K562 (cell line): ENCODE measurements around the gene FAM120B. TPM values are rescaled to one million over a fixed set of nuclear protein-coding genes. Genes with fewer than 3 reads are reported as not detected.

Experiments
- KLF1 ChIP-seq: fragments of 450-650 bp; IDR thresholded peaks from 2 replicates; pipeline ENCODE4 v1.6.1; 2016; ENCODE audit warnings: missing genetic modification characterization, missing compliant biosample characterization
- KLF6 ChIP-seq: fragments of 250-450 bp; sonication (Bioruptor Pico); IDR thresholded peaks from 2 replicates; pipeline ENCODE4 v1.4.0; 2020; ENCODE audit warnings: mild to moderate bottlenecking, moderate library complexity, borderline replicate concordance
- MAFF ChIP-seq: IDR thresholded peaks from 2 replicates; pipeline ENCODE4 v1.6.1; 2012; ENCODE audit warnings: low read length, improper control_type of control experiment
- NR4A1 ChIP-seq, 2 experiments: fragments of 250-450 bp in 1 of 2; fragments of 450-650 bp in 1 of 2; sonication (Bioruptor Pico) in 1 of 2; IDR thresholded peaks; 2 replicates each; pipeline versions ENCODE4 v1.4.0 to v1.6.1; 2016 to 2020; ENCODE audit warnings: mild to moderate bottlenecking in 2 of 2, missing compliant biosample characterization in 1 of 2, missing genetic modification characterization in 1 of 2, moderate library complexity in 1 of 2
- POLR2B ChIP-seq: fragments of 450-650 bp; IDR thresholded peaks from 2 replicates; pipeline ENCODE4 v1.6.1; 2018; ENCODE audit warnings: low read depth; ENCODE audit not compliant: partially characterized antibody
- RCOR1 ChIP-seq, 2 experiments: IDR thresholded peaks; 2 replicates each; pipeline ENCODE4 v1.6.1; 2012; ENCODE audit warnings: low read depth in 2 of 2, low read length in 2 of 2, borderline replicate concordance in 1 of 2, improper control_type of control experiment in 1 of 2
- RFX7 ChIP-seq: fragments of 250-450 bp; sonication (Bioruptor Pico); IDR thresholded peaks from 2 replicates; pipeline ENCODE4 v1.5.1; 2021; ENCODE audit warnings: mild to moderate bottlenecking
- SLC30A9 ChIP-seq: fragments of 250-450 bp; sonication (Bioruptor Pico); IDR thresholded peaks from 2 replicates; pipeline ENCODE4 v1.8.0; 2022; ENCODE audit warnings: mild to moderate bottlenecking, moderate library complexity
- ZNF583 ChIP-seq: fragments of 250-450 bp; sonication (Bioruptor Pico); IDR thresholded peaks from 2 replicates; pipeline ENCODE4 v1.4.0; 2020
- ZNF778 ChIP-seq: fragments of 450-650 bp; formaldehyde crosslinking; IDR thresholded peaks from 2 replicates; pipeline ENCODE4 v1.4.0; 2020; ENCODE audit warnings: mild to moderate bottlenecking, moderate library complexity
- polyA plus RNA-seq, 8 experiments: library from polyadenylated mRNA; depleted of rRNA in 4 of 8; stranded (reverse) in 5 of 8; unstranded in 3 of 8; fragments of >200 nt; fragmentation: Nextera tagmentation in 2 of 8; fragmentation: Illumina TruSeq in 1 of 8; extraction: Ambion mirVana in 2 of 8; extraction: Trizol in 1 of 8; gene quantifications; 2 replicates each; pipeline versions ENCODE4 v1.2.1 to v1.2.3, GENCODE V29; 2011 to 2014; ENCODE audit warnings: inconsistent platforms in 1 of 8, missing spikeins in 1 of 8
- total RNA-seq, 7 experiments: library from RNA; depleted of rRNA in 6 of 7; stranded (reverse); fragments of >200 nt in 6 of 7; fragmentation: Illumina TruSeq in 2 of 7; extraction: Trizol in 2 of 7; gene quantifications; 2 replicates each; pipeline versions ENCODE4 v1.2.1 to v1.2.3, GENCODE V29; 2011 to 2021; ENCODE audit warnings: low replicate concordance in 1 of 7
- TF ChIP-seq, protein P1 (sequence below), 2 experiments: fragments of 450-650 bp in 1 of 2; sonication (generic) in 1 of 2; formaldehyde crosslinking in 1 of 2; IDR thresholded peaks; 2 replicates each; pipeline versions ENCODE4 v1.7.1 to v1.9.0; 2016 to 2022; ENCODE audit warnings: inconsistent platforms in 1 of 2, mild to moderate bottlenecking in 1 of 2, missing genetic modification reagents in 1 of 2
- TF ChIP-seq, protein P2 (sequence below): fragments of 250-450 bp; sonication (Bioruptor Pico); IDR thresholded peaks from 2 replicates; pipeline ENCODE4 v1.8.0; 2021; ENCODE audit warnings: mild to moderate bottlenecking, moderate library complexity

FAM120B gene
- total and polyA plus RNA-seq, 9 of the 15 experiments (the other 6 are each of a cell fraction or from before 2014, with no cell fraction given): 3.5 to 22.6 (median 14.7) TPM

DNA sequence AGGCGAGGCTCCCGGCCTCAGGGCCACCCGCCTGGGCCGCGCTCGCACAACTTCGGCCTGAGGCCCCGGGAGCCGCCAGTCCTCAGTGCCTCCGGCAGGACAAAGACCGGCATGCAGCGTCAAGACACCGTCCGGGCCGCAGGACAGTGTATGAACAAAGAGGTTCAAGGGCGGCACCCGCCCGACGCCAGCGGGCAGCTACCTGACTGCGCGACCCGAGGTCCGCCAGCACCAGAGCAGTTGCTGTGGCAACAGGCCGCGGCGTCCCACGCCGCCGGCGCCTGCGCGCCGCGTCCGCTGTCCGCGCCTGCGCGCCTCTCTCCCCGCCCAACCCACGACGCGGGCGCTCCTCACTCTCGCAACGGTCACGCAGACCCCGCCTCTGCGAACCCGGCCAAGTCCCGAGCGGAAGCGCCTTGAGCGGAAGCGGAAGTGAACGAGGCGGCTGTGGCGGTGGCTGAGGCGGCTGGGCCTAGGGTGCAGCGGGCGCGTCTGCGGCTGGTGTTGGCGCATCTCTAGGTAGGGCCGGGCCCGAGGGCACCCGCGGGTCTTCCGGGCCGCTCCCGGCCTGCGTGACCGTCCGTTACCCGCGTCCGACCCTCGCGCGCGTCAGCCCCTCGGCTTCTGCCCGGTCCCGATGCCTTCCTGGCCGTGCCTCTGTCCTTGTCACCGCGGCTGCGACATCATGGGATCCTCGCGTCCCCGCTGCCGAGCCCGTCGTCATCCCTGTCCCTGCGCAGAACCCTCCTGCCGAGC lies at the start of gene FAM120B (continued):
- TF ChIP-seq, protein P1, sequence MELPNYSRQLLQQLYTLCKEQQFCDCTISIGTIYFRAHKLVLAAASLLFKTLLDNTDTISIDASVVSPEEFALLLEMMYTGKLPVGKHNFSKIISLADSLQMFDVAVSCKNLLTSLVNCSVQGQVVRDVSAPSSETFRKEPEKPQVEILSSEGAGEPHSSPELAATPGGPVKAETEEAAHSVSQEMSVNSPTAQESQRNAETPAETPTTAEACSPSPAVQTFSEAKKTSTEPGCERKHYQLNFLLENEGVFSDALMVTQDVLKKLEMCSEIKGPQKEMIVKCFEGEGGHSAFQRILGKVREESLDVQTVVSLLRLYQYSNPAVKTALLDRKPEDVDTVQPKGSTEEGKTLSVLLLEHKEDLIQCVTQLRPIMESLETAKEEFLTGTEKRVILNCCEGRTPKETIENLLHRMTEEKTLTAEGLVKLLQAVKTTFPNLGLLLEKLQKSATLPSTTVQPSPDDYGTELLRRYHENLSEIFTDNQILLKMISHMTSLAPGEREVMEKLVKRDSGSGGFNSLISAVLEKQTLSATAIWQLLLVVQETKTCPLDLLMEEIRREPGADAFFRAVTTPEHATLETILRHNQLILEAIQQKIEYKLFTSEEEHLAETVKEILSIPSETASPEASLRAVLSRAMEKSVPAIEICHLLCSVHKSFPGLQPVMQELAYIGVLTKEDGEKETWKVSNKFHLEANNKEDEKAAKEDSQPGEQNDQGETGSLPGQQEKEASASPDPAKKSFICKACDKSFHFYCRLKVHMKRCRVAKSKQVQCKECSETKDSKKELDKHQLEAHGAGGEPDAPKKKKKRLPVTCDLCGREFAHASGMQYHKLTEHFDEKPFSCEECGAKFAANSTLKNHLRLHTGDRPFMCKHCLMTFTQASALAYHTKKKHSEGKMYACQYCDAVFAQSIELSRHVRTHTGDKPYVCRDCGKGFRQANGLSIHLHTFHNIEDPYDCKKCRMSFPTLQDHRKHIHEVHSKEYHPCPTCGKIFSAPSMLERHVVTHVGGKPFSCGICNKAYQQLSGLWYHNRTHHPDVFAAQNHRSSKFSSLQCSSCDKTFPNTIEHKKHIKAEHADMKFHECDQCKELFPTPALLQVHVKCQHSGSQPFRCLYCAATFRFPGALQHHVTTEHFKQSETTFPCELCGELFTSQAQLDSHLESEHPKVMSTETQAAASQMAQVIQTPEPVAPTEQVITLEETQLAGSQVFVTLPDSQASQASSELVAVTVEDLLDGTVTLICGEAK (IDR thresholded peaks at IDR 0.05): peak; percentile 96
- TF ChIP-seq, protein P1 (CRISPR knock-in tag; IDR thresholded peaks at IDR 0.05): no peak; the same call in 1 of the 2 replicates
- TF ChIP-seq RCOR1 (IDR thresholded peaks at IDR 0.05; ENCODE audit: borderline replicate concordance in 1 of 2, low read depth in 2 of 2, low read length in 2 of 2): no peak; a peak in 1 of 4 replicates
- TF ChIP-seq POLR2B: peak; percentile 95
- TF ChIP-seq NR4A1 (CRISPR knock-in tag; IDR thresholded peaks at IDR 0.05): no peak
- no peak for TF ChIP-seq NR4A1 (tag; IDR thresholded peaks at IDR 0.05)
- peak; percentile 71 for TF ChIP-seq ZNF583
- 0 out of 2 replicates have a peak, but pooled peaks have one; percentile 21 for TF ChIP-seq KLF1 (tag)
- TF ChIP-seq ZNF778 (CRISPR knock-in tag): no peak
- TF ChIP-seq KLF6: no peak
- TF ChIP-seq SLC30A9: no peak
- no peak for TF ChIP-seq MAFF
- TF ChIP-seq, protein P2, sequence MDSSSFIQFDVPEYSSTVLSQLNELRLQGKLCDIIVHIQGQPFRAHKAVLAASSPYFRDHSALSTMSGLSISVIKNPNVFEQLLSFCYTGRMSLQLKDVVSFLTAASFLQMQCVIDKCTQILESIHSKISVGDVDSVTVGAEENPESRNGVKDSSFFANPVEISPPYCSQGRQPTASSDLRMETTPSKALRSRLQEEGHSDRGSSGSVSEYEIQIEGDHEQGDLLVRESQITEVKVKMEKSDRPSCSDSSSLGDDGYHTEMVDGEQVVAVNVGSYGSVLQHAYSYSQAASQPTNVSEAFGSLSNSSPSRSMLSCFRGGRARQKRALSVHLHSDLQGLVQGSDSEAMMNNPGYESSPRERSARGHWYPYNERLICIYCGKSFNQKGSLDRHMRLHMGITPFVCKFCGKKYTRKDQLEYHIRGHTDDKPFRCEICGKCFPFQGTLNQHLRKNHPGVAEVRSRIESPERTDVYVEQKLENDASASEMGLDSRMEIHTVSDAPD (CRISPR knock-in tag): no peak
- TF ChIP-seq RFX7 (CRISPR knock-in tag): no peak
